ENCODE results near the gene LRRK1.

Gene LRRK1

DNA sequence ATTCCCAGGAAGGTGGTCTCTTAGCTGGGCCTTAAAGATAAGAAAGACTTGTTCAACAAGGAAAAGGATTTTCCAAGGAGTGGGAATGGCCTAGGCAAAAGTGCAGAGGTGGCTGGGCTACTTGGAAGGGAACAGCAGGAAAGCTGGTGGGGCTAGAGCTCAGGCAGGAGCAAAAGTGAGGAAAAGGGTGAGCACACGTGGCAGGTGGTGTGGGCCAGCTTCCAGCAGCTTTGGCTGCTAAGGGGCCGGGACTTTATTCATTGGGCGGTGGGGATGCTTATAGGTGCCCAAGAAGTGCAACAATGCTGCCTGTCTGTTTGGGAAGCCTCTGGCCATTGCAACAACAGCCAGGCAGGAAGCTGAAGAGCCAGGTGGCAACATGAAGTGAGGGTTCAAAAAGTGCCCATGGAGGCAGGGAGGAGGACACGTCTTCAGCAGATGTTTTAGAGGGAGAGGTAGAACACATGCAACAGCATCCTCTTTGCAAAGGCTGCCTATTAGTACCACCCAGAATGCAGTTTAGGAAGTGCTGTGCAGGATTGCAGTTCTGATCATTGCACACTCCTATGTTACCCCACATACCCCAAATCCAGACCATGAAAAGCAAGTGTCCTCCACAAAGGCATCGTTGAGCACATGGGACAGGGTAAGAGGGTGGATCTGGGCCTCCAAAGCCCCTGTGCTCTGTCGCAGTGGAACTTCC lies 25.7 kb upstream of the LRRK1 start:
- no peak overlapping the region for H3K27ac ChIP-seq (ENCODE audit: low read length)
- H3K27me3 ChIP-seq (ENCODE audit: low read depth, low read length) = peaks cover 38% of the 10 kb centered on the region
- H3K79me2 ChIP-seq (ENCODE audit: low read length) = no peaks in the 10 kb centered on the region
- no peak for TF ChIP-seq EZH2phosphoT487 (IDR thresholded peaks at IDR 0.05; ENCODE audit: low read depth)
- TF ChIP-seq, protein P1, sequence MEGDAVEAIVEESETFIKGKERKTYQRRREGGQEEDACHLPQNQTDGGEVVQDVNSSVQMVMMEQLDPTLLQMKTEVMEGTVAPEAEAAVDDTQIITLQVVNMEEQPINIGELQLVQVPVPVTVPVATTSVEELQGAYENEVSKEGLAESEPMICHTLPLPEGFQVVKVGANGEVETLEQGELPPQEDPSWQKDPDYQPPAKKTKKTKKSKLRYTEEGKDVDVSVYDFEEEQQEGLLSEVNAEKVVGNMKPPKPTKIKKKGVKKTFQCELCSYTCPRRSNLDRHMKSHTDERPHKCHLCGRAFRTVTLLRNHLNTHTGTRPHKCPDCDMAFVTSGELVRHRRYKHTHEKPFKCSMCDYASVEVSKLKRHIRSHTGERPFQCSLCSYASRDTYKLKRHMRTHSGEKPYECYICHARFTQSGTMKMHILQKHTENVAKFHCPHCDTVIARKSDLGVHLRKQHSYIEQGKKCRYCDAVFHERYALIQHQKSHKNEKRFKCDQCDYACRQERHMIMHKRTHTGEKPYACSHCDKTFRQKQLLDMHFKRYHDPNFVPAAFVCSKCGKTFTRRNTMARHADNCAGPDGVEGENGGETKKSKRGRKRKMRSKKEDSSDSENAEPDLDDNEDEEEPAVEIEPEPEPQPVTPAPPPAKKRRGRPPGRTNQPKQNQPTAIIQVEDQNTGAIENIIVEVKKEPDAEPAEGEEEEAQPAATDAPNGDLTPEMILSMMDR (IDR thresholded peaks at IDR 0.05; ENCODE audit: low read depth, low read length) = no peak
- no peak overlapping the region for H3K4me2 ChIP-seq (ENCODE audit: low read length)
- no peak overlapping the region for H3K9ac ChIP-seq (ENCODE audit: low read length)
- peaks cover 13% of the 10 kb centered on the region for H3K4me1 ChIP-seq (ENCODE audit: low read length)
- no peaks in the 10 kb centered on the region for H4K20me1 ChIP-seq (ENCODE audit: insufficient read depth, low read length)
- no peak overlapping the region for H3K4me3 ChIP-seq (ENCODE audit: low read length)
- no peak overlapping the region for H2AFZ ChIP-seq (ENCODE audit: low read depth, low read length)
- H3K36me3 ChIP-seq (replicated peaks; ENCODE audit: low read depth, low read length) = no peaks in the 10 kb centered on the region
- H3K9me3 ChIP-seq (ENCODE audit: insufficient read depth, low read length) = no peaks in the 10 kb centered on the region

DNA sequence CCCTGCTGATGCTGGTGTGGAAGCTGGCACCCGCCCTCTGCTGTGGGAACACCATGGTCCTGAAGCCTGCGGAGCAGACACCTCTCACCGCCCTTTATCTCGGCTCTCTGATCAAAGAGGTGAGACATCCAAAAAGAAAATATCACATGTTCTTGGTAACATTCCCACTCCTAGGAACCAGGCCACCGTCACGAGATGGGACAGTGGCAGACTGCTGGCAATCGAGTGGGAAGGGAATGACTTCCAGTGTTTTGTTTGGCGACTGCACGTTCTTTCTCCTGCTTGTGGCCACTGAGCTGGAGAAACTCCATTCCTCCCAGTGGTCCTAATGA lies 25.2 kb upstream of the LRRK1 start:
- Histone ChIP-seq H2AFZ (ENCODE audit: low read depth, low read length) (no peak overlapping the region), H3K4me3 (ENCODE audit: low read length) (no peak overlapping the region), H4K20me1 (ENCODE audit: insufficient read depth, low read length) (no peaks in the 10 kb centered on the region), H3K9ac (ENCODE audit: low read length) (no peak overlapping the region), H3K36me3 (replicated peaks; ENCODE audit: low read depth, low read length) (no peaks in the 10 kb centered on the region), H3K4me1 (ENCODE audit: low read length) (peaks cover 13% of the 10 kb centered on the region), H3K27ac (ENCODE audit: low read length) (no peak overlapping the region), H3K79me2 (ENCODE audit: low read length) (no peaks in the 10 kb centered on the region), H3K4me2 (ENCODE audit: low read length) (no peak overlapping the region), H3K9me3 (ENCODE audit: insufficient read depth, low read length) (no peaks in the 10 kb centered on the region), H3K27me3 (ENCODE audit: low read depth, low read length) (peaks cover 41% of the 10 kb centered on the region)
- TF ChIP-seq EZH2phosphoT487 (IDR thresholded peaks at IDR 0.05; ENCODE audit: low read depth) = no peak
- TF ChIP-seq, protein P1 (IDR thresholded peaks at IDR 0.05; ENCODE audit: low read depth, low read length) = no peak

DNA sequence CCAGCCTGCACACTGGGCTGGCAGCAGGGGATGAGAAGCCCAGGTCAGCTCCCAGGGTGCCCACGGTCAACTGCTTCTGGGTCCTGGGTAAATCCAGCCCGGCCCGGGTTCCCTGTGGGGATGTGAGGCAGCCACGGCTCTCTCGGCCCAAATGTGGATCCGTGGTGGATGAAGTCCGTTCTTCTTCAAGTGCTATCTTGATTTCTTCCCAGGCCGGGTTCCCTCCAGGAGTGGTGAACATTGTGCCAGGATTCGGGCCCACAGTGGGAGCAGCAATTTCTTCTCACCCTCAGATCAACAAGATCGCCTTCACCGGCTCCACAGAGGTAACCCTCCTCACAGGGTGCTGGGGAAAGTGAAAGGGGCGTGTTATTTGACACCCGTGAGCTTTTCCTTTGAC lies 23.4 kb upstream of the LRRK1 start:
- no peak overlapping the region for H2AFZ ChIP-seq (ENCODE audit: low read depth, low read length)
- H3K27me3 ChIP-seq (ENCODE audit: low read depth, low read length) = peaks cover 37% of the 10 kb centered on the region; the same call in 1 of the 2 replicates
- H3K79me2 ChIP-seq (ENCODE audit: low read length) = no peaks in the 10 kb centered on the region
- H3K4me3 ChIP-seq (ENCODE audit: low read length) = no peak overlapping the region
- no peaks in the 10 kb centered on the region for H3K36me3 ChIP-seq (replicated peaks; ENCODE audit: low read depth, low read length)
- H4K20me1 ChIP-seq (ENCODE audit: insufficient read depth, low read length) = no peaks in the 10 kb centered on the region
- no peak overlapping the region for H3K4me2 ChIP-seq (ENCODE audit: low read length)
- no peaks in the 10 kb centered on the region for H3K9me3 ChIP-seq (ENCODE audit: insufficient read depth, low read length)
- H3K9ac ChIP-seq (ENCODE audit: low read length) = no peak overlapping the region
- TF ChIP-seq EZH2phosphoT487 (IDR thresholded peaks at IDR 0.05; ENCODE audit: low read depth) = no peak
- TF ChIP-seq, protein P1 (IDR thresholded peaks at IDR 0.05; ENCODE audit: low read depth, low read length) = no peak
- H3K4me1 ChIP-seq (ENCODE audit: low read length) = peaks cover 22% of the 10 kb centered on the region
- H3K27ac ChIP-seq (ENCODE audit: low read length) = no peak overlapping the region

DNA sequence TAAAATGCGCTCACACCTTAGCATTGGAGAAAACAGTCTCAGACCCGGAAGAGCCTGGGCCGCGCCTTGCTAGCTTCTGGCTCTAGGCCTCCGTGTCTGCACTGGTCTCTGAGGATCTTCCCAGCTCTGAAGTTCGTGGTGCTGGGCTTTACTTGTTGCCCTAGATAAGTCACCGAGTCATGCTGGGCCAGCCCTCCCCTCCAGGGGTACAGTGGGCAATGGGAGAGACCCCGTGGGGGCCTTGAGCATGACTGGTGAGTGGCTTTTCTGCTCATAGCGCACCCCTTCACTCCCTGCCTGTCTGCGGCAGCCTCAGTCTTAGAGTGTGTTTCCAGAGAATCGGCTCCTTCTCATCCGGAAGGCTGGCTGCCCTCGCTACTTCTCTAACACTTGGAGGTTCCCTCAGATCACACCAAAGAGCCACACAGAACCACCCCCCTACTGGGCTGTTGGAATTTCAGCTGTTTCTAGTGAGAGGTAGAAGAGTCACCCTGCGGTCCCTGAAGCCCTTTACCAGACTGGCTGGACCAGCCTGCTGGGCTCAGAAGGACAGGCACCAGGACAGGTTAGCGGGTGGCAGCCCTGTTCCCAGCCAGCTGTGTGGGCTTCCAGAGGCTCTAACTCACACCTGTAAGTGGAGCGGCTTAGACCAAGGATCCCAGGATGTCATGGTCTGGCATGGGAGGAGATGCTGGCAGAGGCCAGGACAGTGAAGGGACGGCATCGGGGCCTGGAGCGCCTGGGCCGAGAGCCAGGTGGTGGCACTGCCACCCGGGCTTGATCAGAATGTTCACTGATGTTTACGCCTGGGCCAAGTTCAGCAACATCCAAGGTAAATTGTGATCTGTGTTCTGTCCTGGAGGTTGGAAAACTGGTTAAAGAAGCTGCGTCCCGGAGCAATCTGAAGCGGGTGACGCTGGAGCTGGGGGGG lies 21.7 kb upstream of the LRRK1 start:
- H3K27ac ChIP-seq (ENCODE audit: low read length) = no peak overlapping the region
- no peaks in the 10 kb centered on the region for H3K9me3 ChIP-seq (ENCODE audit: insufficient read depth, low read length)
- no peak overlapping the region for H2AFZ ChIP-seq (ENCODE audit: low read depth, low read length)

More for the DNA sequence above, 21.7 kb upstream of the LRRK1 start:
- TF ChIP-seq EZH2phosphoT487 (IDR thresholded peaks at IDR 0.05; ENCODE audit: low read depth) = no peak
- TF ChIP-seq, protein P1 (IDR thresholded peaks at IDR 0.05; ENCODE audit: low read depth, low read length) = no peak
- no peaks in the 10 kb centered on the region for H3K36me3 ChIP-seq (replicated peaks; ENCODE audit: low read depth, low read length)
- peaks cover 33% of the 10 kb centered on the region; the same call in 1 of the 2 replicates for H3K27me3 ChIP-seq (ENCODE audit: low read depth, low read length)
- H3K9ac ChIP-seq (ENCODE audit: low read length) = no peak overlapping the region
- H3K4me3 ChIP-seq (ENCODE audit: low read length) = no peak overlapping the region
- H3K4me1 ChIP-seq (ENCODE audit: low read length) = peaks cover 22% of the 10 kb centered on the region
- no peak overlapping the region for H3K4me2 ChIP-seq (ENCODE audit: low read length)
- H3K79me2 ChIP-seq (ENCODE audit: low read length) = no peaks in the 10 kb centered on the region
- no peaks in the 10 kb centered on the region for H4K20me1 ChIP-seq (ENCODE audit: insufficient read depth, low read length)

Measured in OCI-LY3 (cell line).